ENCODE measurements around the gene SYTL1.

DNA sequence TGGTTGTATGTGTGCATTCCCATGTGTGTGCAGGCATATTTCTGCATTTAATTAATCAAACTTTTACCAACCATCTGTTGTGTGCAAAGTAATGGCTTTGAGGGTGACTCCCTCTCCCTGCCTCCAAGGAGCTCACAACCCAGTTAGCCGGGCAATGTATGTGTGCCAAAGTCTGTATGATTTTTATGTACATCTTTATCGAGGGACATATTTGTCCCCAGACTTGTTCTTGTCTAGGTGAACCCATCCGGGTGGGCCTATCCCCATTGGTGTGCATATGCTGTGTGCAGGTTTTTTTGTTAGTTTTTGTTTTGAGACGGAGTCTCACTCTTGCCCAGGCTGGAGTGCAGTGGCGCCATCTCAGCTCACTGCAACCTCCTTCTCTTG, 1.8 kb downstream of the SYTL1 start:
- TF ChIP-seq, protein P1, sequence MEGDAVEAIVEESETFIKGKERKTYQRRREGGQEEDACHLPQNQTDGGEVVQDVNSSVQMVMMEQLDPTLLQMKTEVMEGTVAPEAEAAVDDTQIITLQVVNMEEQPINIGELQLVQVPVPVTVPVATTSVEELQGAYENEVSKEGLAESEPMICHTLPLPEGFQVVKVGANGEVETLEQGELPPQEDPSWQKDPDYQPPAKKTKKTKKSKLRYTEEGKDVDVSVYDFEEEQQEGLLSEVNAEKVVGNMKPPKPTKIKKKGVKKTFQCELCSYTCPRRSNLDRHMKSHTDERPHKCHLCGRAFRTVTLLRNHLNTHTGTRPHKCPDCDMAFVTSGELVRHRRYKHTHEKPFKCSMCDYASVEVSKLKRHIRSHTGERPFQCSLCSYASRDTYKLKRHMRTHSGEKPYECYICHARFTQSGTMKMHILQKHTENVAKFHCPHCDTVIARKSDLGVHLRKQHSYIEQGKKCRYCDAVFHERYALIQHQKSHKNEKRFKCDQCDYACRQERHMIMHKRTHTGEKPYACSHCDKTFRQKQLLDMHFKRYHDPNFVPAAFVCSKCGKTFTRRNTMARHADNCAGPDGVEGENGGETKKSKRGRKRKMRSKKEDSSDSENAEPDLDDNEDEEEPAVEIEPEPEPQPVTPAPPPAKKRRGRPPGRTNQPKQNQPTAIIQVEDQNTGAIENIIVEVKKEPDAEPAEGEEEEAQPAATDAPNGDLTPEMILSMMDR (IDR thresholded peaks at IDR 0.05; ENCODE audit: borderline replicate concordance, extremely low read depth, low read length, poor library complexity, severe bottlenecking), result no peak
- TF ChIP-seq EZH2 (IDR thresholded peaks at IDR 0.05; ENCODE audit: borderline replicate concordance, low read depth, low read length, severe bottlenecking), result no peak
